ENCODE results near the gene ACKR3.

The ACKR3 gene

GRCh38 chr2:236566596-236566995 is 3.0 kb upstream of the ACKR3 start:
- in situ Hi-C loops (cut with HindIII; ENCODE audit: low sequenced_read_pairs) = no loop called here

- in situ Hi-C loops (cut with HindIII; ENCODE audit: low sequenced_read_pairs) = no loop called here
These were observed 1.3 kb upstream of the ACKR3 start for GRCh38 chr2:236568068-236568921.

DNA sequence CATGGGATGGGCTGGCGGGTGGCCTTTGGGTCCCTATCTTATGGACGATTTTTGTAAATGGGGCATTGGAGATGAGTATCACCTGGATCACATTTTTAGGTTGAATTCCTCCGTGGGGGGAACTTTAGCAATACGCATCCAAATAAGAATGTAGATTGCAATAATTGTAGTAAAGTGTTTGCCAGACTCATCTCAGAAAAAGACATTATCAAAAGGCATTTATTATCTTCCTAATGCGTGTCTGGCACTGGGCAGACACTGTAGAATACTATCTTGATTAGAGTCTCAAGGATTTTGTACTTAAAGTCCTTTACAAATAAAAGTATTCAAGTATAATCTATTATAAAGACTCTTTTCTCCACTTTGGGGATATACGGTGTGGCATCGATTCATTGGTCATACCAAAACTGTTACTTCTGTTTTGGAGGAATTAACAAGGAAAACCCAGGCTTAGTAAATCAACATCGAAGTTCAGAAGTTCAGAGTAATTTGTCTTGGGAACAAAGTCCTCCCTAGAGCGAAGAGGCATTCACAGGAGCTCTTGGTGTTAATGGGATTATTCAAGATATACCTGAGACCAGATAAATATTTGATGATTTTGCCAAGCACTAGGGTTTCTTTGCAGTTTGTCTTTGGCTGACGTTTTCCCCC is 578 bp upstream of the ACKR3 start:
- in situ Hi-C loops (cut with HindIII; ENCODE audit: low sequenced_read_pairs) = no loop called here

GRCh38 chr2:236570081-236570868 is 650 bp downstream of the ACKR3 start:
- in situ Hi-C loops (cut with HindIII; ENCODE audit: low sequenced_read_pairs) = no loop called here

GRCh38 chr2:236571145-236571544 is 1.5 kb downstream of the ACKR3 start:
- in situ Hi-C loops (cut with HindIII; ENCODE audit: low sequenced_read_pairs) = no loop called here

- in situ Hi-C loops (cut with HindIII; ENCODE audit: low sequenced_read_pairs) = no loop called here
These were observed 2.9 kb downstream of the ACKR3 start for GRCh38 chr2:236572482-236572881.

DNA sequence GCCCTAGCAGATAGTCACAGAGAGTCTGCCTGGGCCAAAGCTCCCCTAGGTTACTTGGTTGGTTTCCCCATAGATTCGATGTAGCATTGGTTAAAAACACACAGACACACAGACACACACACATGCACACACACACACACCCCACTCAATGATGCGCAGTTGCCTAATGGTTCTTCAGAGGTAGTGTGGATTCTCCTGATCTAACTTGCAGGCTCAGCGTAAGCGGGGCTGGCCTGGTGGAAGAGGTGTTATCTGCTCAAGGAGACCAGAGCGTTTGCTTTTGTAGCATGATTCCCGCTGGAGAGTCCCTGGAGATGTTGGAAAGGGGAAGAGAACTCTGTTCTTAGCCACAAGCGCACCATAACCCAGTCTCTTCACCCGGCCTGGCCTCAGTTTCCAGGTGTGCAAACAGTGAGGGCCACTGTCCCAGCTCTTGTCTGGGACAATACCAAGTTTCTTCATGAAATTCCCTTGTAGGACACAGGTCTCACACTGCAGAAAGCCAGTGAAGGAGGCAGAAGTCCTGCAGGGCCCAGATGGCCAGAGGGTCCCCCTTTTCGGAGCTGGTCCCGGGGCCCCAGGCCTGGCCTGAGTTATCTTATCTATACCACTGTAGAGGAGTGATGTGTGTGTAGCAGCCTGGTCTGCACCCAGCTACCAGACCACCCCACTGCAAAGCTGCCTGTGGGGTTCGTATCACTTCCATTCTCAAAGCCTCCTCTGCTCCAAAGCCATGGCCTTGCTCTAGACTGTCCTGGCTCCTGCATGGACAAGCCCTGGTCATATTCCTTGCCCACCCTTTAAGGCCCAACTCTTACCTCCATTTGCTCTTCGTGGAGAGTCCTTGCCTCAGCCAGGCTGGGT is 3.7 kb downstream of the ACKR3 start:
- in situ Hi-C loops (cut with HindIII; ENCODE audit: low sequenced_read_pairs) = no loop called here

- in situ Hi-C loops (cut with HindIII; ENCODE audit: low sequenced_read_pairs) = no loop called here
These were observed 4.4 kb downstream of the ACKR3 start for GRCh38 chr2:236574000-236574399.

GRCh38 chr2:236574424-236575145 is 5.0 kb downstream of the ACKR3 start:
- in situ Hi-C loops (cut with HindIII; ENCODE audit: low sequenced_read_pairs) = no loop called here

- in situ Hi-C loops (cut with HindIII; ENCODE audit: low sequenced_read_pairs) = no loop called here
These were observed 5.9 kb downstream of the ACKR3 start for GRCh38 chr2:236575510-236575909.

DNA sequence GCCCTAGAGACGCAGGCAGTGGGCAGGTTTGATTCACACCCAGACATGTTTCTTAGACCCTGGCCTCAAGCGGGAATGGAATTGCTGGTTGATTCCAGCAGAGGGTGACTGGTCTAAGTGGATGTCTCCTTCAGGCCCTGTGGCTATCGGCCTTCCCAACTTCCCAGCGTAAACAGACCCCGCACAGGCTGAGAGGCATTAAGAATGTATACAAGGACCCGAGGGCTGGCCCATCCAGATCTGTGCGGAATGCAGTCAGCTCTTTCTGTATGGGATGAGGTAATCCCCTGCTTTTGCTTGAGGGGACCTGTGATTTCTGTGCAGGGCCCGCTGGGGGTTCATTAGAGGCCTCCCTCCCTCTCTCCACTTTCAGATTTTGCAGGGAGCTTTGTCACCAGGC is 6.5 kb downstream of the ACKR3 start:
- in situ Hi-C loops (cut with HindIII; ENCODE audit: low sequenced_read_pairs) = no loop called here

DNA sequence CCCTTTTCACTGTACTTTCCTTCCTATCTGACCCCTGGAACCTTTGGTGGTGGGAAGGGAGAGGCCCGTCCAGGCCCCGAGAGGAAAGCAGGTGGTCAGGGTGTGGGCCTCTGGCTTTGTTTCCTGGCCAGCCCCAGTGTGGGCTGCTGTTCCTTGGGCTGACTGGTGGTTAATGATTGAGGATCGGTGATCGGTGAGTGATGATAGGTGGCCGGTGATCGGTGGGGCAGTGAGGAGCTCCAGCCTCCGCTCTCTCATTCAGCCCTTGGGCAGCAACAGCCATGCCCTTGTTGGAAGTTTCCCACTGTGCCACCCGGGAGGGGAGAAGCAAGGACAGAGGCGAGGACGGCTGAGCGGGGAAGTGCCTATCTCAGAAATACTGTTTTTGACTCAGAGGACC is 7.3 kb downstream of the ACKR3 start:
- in situ Hi-C loops (cut with HindIII; ENCODE audit: low sequenced_read_pairs) = no loop called here

- in situ Hi-C loops (cut with HindIII; ENCODE audit: low sequenced_read_pairs) = no loop called here
These were observed 8.1 kb downstream of the ACKR3 start for GRCh38 chr2:236577481-236578410.

- in situ Hi-C loops (cut with HindIII; ENCODE audit: low sequenced_read_pairs) = no loop called here
These were observed 8.8 kb downstream of the ACKR3 start for GRCh38 chr2:236578411-236578846.

GRCh38 chr2:236579048-236579745 is 9.6 kb downstream of the ACKR3 start:
- in situ Hi-C loops (cut with HindIII; ENCODE audit: low sequenced_read_pairs) = no loop called here

- in situ Hi-C loops (cut with HindIII; ENCODE audit: low sequenced_read_pairs) = no loop called here
These were observed 10.2 kb downstream of the ACKR3 start for GRCh38 chr2:236579746-236580315.

- in situ Hi-C loops (cut with HindIII; ENCODE audit: low sequenced_read_pairs) = no loop called here
These were observed 11.2 kb downstream of the ACKR3 start for GRCh38 chr2:236580746-236581355.
